ENCODE measurements around the gene IDUA. TPM values are rescaled to one million over a fixed set of nuclear protein-coding genes. Genes with fewer than 3 reads are reported as not detected.

Gene IDUA
- total RNA-seq, 4 donors from 2014 or later = 23.9 to 79.4 (median 52.9) TPM

DNA sequence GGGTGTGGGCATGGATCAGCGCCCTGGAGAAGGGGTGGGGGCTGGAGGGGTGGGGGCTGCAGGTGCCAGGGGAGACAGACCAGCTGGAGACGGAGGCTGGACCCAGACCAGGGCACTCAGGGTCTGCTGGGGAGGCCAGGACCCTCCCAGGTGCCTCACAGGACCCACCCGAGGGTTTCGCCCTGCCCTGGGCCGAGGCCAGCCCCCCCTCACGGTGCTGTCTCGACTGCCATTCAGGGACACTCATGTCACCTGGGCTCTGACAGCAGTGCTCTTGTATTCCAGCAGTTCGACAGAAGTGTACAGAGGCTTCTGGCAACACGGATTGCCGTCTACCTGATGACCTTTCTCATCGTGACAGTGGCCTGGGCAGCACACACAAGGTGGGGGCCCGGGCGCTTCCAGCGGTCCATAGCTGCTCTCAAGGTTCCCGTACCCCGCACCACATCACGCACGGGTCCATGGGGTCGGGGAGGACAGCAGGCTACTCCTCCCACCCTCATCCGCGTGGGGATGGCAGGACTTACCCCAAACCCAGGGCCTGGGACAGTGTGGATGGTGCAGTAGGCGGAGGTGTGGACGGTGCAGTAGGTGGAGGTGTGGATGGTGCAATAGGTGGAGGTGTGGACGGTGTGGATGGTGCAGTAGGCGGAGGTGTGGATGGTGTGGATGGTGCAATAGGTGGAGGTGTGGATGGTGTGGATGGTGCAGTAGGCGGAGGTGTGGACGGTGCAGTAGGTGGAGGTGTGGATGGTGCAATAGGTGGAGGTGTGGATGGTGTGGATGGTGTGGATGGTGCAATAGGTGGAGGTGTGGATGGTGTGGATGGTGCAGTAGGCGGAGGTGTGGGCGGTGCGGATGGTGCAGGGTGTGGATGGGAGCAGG lies 36.5 kb upstream of the IDUA start:
- WGBS, 2 donors = 90 to 91% methylated on average over 21 to 28 of the region's 30 CpGs
- DNase-seq (ENCODE audit: low spot score in 2 of 2) = no peak
- Histone ChIP-seq H3K27ac (no peak overlapping the region), H3K36me3 (peaks cover 0 to 66% (median 0%) of the 10 kb centered on the region in 3 donors), H3K27me3 (no peaks in the 10 kb centered on the region), H3K4me3 (no peak overlapping the region), H3K9me3 (no peaks in the 10 kb centered on the region), H3K4me1 (peaks cover 0 to 11% (median 0%) of the 10 kb centered on the region in 4 donors)
- no peak for TF ChIP-seq POLR2A (IDR thresholded peaks at IDR 0.05)

DNA sequence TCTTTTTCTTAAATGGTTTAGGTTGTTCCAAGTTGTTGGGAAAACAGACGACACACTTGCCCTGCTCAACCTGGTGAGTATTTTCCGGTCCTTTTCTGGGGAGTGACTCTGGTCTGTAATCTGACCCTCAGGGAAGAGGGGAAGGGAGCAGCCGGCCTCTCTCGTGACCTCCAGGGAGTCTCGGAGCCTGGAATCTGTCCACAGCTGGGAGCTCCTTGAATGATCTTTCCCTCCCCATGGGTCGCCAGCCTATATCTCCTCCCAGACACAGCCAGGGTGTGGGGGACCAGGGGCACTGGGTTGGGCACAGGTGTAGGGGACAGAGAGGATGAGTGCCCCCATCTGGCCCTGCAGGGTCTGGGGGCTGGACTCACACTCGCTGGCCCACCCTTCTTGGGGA lies 35.7 kb upstream of the IDUA start:
- WGBS, 2 donors = 56 to 76% methylated on average over 6 to 7 of the region's 7 CpGs
- no peak overlapping the region for H3K4me3 ChIP-seq
- peaks cover 0 to 74% (median 0%) of the 10 kb centered on the region in 3 donors for H3K36me3 ChIP-seq
- TF ChIP-seq, protein P1, sequence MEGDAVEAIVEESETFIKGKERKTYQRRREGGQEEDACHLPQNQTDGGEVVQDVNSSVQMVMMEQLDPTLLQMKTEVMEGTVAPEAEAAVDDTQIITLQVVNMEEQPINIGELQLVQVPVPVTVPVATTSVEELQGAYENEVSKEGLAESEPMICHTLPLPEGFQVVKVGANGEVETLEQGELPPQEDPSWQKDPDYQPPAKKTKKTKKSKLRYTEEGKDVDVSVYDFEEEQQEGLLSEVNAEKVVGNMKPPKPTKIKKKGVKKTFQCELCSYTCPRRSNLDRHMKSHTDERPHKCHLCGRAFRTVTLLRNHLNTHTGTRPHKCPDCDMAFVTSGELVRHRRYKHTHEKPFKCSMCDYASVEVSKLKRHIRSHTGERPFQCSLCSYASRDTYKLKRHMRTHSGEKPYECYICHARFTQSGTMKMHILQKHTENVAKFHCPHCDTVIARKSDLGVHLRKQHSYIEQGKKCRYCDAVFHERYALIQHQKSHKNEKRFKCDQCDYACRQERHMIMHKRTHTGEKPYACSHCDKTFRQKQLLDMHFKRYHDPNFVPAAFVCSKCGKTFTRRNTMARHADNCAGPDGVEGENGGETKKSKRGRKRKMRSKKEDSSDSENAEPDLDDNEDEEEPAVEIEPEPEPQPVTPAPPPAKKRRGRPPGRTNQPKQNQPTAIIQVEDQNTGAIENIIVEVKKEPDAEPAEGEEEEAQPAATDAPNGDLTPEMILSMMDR (IDR thresholded peaks at IDR 0.05) = no peak
- TF ChIP-seq POLR2A (IDR thresholded peaks at IDR 0.05) (no peak), EP300 (IDR thresholded peaks at IDR 0.05) (no peak)
- no peaks in the 10 kb centered on the region for H3K27me3 ChIP-seq
- no peaks in the 10 kb centered on the region for H3K9me3 ChIP-seq
- no peak overlapping the region for H3K27ac ChIP-seq
- DNase-seq (ENCODE audit: low spot score in 2 of 2) = no peak
- H3K4me1 ChIP-seq = peaks cover 0 to 3% (median 0%) of the 10 kb centered on the region in 4 donors

DNA sequence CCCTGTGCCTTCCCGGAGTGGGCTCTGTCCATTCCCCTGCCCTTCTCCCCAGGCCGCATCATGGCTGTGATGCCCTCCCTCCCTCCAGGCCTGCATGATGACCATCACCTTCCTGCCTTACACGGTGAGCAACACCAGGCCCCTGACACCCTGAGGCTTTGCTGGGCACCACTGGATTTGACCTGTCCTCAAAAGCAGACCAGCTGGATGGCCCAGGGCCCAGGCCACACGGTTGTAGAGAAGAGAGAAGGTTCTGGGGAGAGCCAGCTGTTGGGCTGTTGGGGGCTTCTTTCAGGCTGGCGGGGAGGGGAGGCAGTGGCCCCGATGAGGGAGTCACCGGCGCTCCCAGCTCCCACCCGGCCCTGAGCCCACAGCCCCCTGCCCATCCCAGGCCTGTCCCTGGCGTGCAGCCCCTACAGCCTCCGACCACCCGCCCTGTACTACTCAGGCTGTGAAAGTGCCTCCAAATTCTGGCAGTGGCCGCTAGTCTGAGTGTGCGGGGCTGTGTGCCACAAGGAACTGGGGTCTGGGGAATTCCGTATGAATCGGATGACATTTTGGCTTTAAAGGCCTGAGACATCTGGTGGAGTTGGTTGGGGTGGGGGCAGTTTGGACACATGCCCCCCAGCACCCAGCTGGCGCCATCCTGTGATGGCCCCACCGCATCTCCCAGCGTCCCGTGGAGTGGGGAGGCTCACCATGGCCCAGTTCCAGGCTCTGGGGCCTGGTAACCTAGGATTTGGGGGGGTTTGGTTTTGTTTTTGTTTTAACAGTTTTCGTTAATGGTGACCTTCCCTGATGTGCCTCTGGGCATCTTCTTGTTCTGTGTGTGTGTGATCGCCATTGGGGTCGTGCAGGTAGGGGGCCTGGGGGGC lies 35.0 kb upstream of the IDUA start:
- H3K4me1 ChIP-seq = no peaks in the 10 kb centered on the region
- 85 to 86% methylated on average over 18 to 23 of the region's 23 CpGs for WGBS, 2 donors
- H3K27me3 ChIP-seq = no peaks in the 10 kb centered on the region
- no peak overlapping the region for H3K27ac ChIP-seq
- TF ChIP-seq, protein P1 (IDR thresholded peaks at IDR 0.05) = no peak
- TF ChIP-seq POLR2A (IDR thresholded peaks at IDR 0.05) (no peak), EP300 (IDR thresholded peaks at IDR 0.05) (no peak)
- peaks cover 0 to 80% (median 0%) of the 10 kb centered on the region in 3 donors for H3K36me3 ChIP-seq
- no peak for DNase-seq (ENCODE audit: low spot score in 2 of 2)
- no peaks in the 10 kb centered on the region for H3K9me3 ChIP-seq
- no peak overlapping the region for H3K4me3 ChIP-seq

DNA sequence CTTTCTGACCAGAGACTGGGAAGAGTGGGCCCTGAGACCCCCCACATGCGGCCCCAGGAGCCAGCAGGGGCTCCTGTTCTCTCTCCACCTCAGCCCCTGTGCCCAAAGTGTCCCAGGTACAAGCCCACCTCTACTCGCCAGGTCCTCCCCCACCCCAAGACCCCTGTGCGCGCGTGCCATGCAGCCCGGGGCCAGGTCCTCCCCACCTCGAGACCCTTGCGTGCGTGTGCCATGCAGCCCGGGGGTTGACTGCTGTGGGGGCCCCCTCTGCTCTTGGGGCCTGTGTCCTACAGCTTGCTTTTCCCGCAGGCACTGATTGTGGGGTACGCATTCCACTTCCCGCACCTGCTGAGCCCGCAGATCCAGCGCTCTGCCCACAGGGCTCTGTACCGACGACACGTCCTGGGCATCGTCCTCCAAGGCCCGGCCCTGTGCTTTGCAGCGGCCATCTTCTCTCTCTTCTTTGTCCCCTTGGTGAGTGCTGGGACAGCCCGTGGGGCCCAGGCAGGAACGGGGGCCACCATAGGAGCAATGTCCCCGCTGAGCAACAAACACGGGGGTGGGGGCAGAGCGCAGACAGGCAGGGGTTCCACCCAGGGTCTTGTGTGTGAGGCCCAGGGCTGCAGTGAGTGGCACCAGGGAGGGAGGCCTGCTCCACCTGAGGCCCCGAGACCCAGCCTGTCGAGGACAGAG lies 33.8 kb upstream of the IDUA start:
- Histone ChIP-seq H3K27ac (no peak overlapping the region), H3K9me3 (no peaks in the 10 kb centered on the region), H3K4me1 (no peaks in the 10 kb centered on the region), H3K27me3 (no peaks in the 10 kb centered on the region), H3K4me3 (no peak overlapping the region), H3K36me3 (peaks cover 0 to 92% (median 0%) of the 10 kb centered on the region in 3 donors)
- DNase-seq (ENCODE audit: low spot score in 2 of 2) = no peak
- TF ChIP-seq, protein P1 (IDR thresholded peaks at IDR 0.05) = no peak
- TF ChIP-seq EP300 (IDR thresholded peaks at IDR 0.05) (no peak), POLR2A (IDR thresholded peaks at IDR 0.05) (no peak)
- 92 to 94% methylated on average over 27 to 28 of the region's 28 CpGs for WGBS, 2 donors

DNA sequence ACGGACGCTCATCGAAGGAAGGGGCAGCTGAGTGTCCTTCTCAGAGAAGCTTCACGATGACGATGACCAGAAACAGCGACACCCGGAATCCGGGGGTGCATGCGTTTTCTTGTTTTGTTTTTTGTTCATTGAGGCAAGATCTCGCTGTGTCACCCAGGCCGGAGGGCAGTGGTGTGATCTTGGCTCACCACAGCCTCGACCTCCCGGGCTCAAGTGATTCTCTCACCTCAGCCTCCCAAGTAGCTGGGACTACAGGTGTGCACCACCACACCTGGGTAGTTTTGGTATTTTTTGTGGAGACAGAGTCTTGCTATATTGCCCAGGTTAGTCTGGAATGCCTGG lies 33.3 kb upstream of the IDUA start:
- Histone ChIP-seq H3K36me3 (peaks cover 0 to 93% (median 0%) of the 10 kb centered on the region in 3 donors), H3K9me3 (no peaks in the 10 kb centered on the region), H3K4me1 (no peaks in the 10 kb centered on the region), H3K4me3 (no peak overlapping the region), H3K27ac (no peak overlapping the region), H3K27me3 (no peaks in the 10 kb centered on the region)
- 97% methylated on average over 13 of the region's 13 CpGs for WGBS, 2 donors
- no peak for DNase-seq (ENCODE audit: low spot score in 2 of 2)
- no peak for TF ChIP-seq POLR2A (IDR thresholded peaks at IDR 0.05)
- TF ChIP-seq EP300 (IDR thresholded peaks at IDR 0.05) = no peak
- TF ChIP-seq, protein P1 (IDR thresholded peaks at IDR 0.05) = no peak

Measured in tibial nerve (tissue), 4 donors.